HPDE6-E6E7 (cell line): Measurements from ENCODE around the gene SLC6A2.

Experiments used
- DNase-seq: peaks from one replicate; pipeline ENCODE4 v3.0.0; 2011; ENCODE audit warnings: missing footprints; ENCODE audit errors: extremely low spot score

The SLC6A2 gene

DNA sequence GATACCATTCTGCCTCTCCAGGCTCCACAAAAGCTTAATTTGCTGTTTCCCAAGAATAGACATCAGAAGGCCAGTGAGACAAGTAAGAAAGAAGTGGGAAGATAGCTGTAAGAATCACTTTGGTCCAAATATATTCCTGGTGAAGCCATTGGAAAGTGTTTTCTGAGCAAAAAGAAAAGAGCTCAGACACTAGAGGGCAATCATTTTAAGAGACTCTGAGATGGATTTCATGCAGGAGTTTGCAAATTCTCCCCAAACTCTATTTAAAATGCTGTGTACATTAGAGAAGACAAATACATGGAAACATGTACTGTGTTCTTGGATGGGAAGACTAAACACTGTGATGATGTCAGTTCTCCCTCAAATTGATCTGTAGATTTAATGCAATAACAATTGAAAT lies 8.0 kb upstream of the SLC6A2 start:
- DNase-seq: no peak

GRCh38 chr16:55651841-55652824 lies 3.7 kb upstream of the SLC6A2 start:
- DNase-seq: no peak

- no peak for DNase-seq
Measured at GRCh38 chr16:55653106-55653505, 2.7 kb upstream of the SLC6A2 start.

DNA sequence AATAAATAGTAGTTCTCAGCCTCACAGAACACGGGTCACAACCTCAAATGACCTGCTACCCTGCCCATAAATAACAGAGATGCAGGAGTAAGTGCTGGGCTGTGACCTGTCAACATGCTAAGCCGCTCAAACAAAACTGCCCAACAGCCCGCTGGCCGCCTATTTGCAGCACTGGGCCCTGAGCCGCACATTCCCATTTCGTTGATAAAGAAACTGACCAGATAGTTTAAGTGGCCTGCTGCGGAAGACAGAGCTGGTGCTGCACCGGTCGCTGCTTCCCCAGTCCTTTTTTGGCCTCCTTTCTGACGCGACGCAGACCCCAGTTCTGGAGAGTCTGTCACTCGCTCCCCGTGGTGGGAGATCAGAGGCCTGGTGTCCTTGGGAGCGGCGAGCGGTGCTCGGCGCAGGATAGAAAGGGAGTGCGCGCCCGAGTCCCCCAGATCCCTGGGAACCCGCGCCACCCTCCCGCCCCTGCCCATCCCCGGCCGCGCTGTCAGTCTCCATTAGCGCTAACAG lies 349 bp upstream of the SLC6A2 start:
- DNase-seq: no peak

GRCh38 chr16:55656691-55657092 lies 904 bp downstream of the SLC6A2 start:
- DNase-seq: no peak

DNA sequence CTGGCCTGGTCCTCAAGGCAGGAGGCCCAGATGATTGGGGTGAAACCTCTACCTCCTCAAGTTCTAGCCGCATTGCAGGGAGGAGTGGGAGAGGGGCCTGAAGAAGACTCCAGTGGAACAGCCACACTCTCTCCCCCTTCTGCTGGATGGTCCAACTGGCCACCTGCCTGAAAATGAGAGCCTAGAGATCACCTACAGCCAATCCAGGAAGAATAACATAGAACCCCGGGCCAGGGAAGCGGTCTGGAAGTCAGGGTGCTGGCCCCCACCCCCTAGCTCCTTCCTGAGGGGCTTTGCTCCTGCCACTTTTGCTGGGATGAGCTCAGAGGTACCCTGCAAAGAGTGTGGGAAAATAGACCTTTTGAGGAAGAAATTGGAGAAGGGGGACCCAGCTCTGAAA lies 1.8 kb downstream of the SLC6A2 start:
- DNase-seq: no peak

DNA sequence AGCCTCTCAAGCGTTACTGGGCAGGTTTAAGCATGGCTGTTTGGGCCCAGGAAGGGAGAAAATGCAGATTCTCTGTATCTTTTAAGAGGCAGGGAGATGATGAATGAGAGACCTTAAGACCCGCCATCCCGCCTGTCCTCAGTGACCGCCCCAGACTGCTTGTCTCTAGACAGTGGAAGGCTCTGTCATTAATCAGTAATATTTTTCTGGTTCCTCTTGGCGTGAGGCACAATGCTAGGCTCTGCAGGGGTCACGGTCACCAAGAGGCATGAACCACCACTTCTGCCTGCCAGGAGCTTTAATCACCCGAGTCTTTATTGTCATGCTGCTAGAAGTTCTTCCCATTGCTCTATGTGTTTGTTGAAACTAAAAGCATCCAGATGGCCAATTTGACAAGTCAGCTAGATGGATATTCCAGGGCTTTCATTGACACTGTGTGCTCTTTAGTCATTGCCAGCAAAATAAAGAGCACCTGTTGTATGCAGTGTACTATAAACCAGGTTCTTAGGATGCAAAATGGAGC lies 3.2 kb downstream of the SLC6A2 start:
- DNase-seq: no peak

DNA sequence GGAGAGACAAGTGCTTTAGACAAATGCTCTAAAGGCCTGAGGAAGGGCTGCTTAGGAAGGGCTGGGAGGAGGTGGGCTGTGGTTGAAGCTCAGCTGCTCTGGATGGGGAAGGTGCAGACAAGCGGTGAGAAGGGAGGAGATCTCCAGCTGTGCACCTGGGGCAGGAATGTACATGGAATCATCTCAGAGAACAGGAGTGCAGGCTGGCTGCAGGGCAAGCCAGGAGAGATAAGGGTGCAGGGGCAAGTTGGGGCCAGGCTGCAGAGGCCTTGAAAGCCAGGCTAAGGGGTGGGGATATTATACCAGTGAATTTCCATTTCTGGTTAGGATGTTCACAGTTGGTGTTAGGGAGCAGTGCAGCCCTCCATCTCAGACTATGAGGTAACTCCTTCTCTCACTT lies 4.2 kb downstream of the SLC6A2 start:
- no peak for DNase-seq

DNA sequence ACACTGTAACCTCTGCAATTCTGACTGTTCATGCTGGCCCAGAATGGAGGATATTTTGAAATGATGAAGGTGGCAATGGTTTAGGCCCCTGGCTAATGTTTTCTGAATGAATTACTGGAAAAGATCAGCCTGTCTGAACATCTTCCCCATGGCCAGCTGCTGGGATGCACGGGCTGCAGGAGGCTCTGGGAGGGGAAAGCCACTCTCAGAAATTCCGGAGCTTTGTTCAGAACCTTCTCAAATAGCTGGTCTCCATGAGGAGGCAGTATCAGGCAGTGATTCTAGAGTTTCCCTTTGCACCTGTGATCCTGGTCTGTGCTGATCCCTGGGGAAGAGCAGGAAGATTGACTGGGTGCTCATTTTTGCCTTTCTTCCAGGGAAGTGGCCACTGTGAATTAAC lies 5.0 kb downstream of the SLC6A2 start:
- DNase-seq: no peak

GRCh38 chr16:55661941-55662643 lies 6.3 kb downstream of the SLC6A2 start:
- DNase-seq: peak; percentile 36

- no peak for DNase-seq
Measured at GRCh38 chr16:55662644-55663031, 6.8 kb downstream of the SLC6A2 start.

DNA sequence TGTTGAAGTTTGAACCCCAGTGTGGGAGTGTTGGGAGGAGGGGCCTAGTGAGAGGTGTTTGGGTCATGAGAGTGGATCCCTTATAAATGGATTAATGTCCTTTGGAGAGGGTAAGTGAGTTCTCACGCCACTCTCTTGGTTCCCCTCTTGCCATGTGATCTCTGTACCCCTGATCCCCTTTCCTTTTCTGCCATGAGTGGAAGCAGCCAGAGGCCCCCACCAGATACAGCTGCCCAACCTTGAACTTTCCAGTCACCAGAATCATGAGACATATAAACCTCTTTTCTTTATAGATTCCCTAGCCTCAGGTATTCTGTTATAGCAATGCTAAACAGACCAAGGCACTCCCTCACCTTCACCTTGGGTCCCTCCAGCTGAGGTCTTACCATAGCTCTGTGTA lies 7.4 kb downstream of the SLC6A2 start:
- DNase-seq: no peak

DNA sequence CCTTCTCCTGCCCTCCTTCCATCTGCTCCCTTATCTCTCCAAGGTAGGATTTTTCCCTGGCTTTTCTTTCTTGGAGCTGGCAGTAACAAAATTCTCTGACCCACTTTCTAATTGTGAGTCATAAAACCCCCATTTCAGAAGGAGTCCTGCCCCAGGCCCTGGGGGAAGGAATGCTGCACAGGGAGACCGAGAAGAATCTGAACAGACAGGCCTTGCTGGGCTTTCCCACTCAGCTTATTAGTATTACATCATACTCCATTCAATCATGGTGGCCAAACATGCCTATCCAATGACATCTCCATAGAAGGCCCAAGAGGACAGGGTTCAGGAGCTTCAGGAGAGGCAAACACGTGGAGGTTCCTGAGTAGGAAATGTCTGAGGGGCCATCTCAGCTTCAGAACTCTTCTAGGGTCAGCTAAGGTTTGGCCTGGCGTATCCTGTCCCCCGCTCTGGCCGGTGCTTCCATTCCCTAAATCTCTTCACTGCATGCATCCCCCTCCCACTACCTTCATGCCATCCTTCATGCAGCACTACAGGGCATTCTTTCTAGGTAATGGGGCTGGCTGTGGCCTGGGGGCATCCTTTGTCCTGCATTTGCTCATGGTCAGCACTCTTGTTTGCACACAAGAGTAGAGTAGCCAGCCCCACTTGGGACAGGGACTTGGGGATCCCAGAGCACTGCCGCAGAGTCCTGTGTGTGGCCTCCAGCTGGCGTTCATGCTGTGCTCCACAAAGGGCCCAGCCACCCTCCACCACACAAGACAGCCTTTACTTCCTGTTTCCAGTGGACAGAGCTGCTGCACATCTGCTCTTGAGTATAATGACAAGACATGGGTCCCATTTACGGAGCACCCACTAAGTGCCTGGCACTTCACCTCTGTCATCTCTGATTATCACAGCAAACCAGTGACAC lies 8.2 kb downstream of the SLC6A2 start:
- DNase-seq: peak; percentile 15

GRCh38 chr16:55664786-55665407 lies 9.1 kb downstream of the SLC6A2 start:
- DNase-seq: no peak

- no peak for DNase-seq
Measured at GRCh38 chr16:55665511-55665910, 9.7 kb downstream of the SLC6A2 start.

- no peak for DNase-seq
Measured at GRCh38 chr16:55666012-55666411, 10.2 kb downstream of the SLC6A2 start.

GRCh38 chr16:55667753-55668152 lies 12.0 kb downstream of the SLC6A2 start:
- no peak for DNase-seq

DNA sequence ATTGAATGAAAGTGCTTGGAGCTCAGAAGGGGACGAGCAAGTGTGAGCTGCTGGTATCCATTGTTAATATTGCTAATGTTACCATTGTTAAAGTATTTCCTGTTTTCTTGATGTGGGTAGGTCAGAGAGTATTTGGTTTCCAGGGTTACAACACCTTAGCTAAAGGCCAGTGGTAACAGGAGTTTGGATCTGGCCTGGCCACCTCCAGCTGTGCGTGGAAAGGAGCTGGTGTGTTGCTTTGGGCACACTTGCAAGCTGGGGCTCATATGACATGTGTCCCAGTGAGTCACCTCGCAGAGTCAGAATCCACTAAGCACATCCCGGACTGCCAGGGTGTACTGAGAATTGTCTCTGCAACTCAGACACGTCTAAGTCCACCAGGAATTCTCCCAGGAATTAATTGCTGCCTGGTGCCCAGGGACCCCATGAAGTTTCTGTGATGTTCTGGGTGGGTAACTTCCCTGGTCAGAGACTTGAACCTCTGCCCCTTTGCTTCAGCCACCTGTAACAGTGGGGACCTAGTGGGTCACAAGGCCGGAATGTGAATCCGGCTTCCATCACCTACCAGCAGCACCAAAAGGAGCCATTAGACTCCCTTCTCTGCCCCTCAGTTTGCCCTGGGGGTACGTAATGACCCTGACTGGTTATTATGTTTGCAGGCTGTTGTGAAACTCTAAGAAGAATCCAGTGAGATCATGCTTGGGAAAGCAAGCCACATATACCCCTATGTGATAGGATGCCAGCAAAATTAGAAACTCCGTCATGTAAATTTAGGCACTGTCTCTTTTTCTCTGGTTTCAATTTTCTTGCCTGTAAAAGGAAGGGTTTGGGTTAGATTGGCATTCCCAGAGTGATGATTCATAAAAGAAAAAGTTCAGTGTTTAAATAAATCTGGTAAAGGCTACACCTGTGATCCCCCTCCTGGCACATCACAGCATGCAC lies 12.8 kb downstream of the SLC6A2 start:
- DNase-seq: peak; percentile 94

GRCh38 chr16:55671206-55671973 lies 15.6 kb downstream of the SLC6A2 start:
- DNase-seq: no peak
